Endothelial cell of umbilical vein (primary cell): Measurements from ENCODE around the gene ATP8B2. TPM values are rescaled to one million over a fixed set of nuclear protein-coding genes. Genes with fewer than 3 reads are reported as not detected.

ENCODE experiments used
- BruUV-seq: library from RNA; stranded (reverse); fragments of 400-500 nt; replicated peaks from 2 replicates; lab custom pipeline; 2021; lab: Mats Ljungman, UMichigan
- CTCF ChIA-PET: fragments of 300-600, 350-600 bp; sonication (Branson Sonifier 250); formaldehyde crosslinking; loops from one replicate; lab custom pipeline; 2021; ENCODE audit warnings: antibody characterized with exemption, inconsistent platforms; lab: Charles Lee
- POLR2A ChIA-PET: fragments of 300-600, 350-600 bp; sonication (Branson Sonifier 250); formaldehyde crosslinking; loops from one replicate; lab custom pipeline; 2021; ENCODE audit warnings: antibody characterized with exemption, inconsistent platforms; lab: Charles Lee
- DNase-seq: peaks from one replicate; pipeline ENCODE4 v3.0.0-alpha.2; 2011; ENCODE audit warnings: low read depth, low spot score
- FAIRE-seq: peaks from 2 replicates; lab custom pipeline; 2011; peaks lifted over from hg19 to GRCh38; lab: Jason Lieb, UNC
- H2AFZ ChIP-seq: 2 replicates; pipeline ENCODE4 v1.6.0; 2012; ENCODE audit warnings: low read depth, low read length, control low read depth, inconsistent platforms
- H3K27ac ChIP-seq: 2 replicates; pipeline ENCODE4 v1.5.1; 2011; ENCODE audit warnings: low read depth, mild to moderate bottlenecking, control low read depth, low read length, moderate library complexity; ENCODE audit not compliant: insufficient read depth
- H3K27me3 ChIP-seq, 2 experiments: 2 replicates each; pipeline versions ENCODE4 v1.6.0 to v1.6.1; 2011; ENCODE audit warnings: low read length in 2 of 2, mixed read lengths in 1 of 2; ENCODE audit not compliant: control insufficient read depth in 2 of 2, insufficient read depth in 2 of 2
- H3K36me3 ChIP-seq, 2 experiments: 2 replicates in 1 of 2; 3 replicates in 1 of 2; pipeline ENCODE4 v1.5.1; 2011; ENCODE audit warnings: low read length in 2 of 2, mild to moderate bottlenecking in 1 of 2, moderate library complexity in 1 of 2; ENCODE audit not compliant: control insufficient read depth in 2 of 2, insufficient read depth in 2 of 2; ENCODE audit errors: extremely low read depth in 1 of 2
- H3K4me1 ChIP-seq: 3 replicates; pipeline ENCODE4 v1.5.1; 2011; ENCODE audit warnings: mild to moderate bottlenecking, low read length; ENCODE audit not compliant: control insufficient read depth, insufficient read depth; ENCODE audit errors: extremely low read depth
- H3K4me2 ChIP-seq: 2 replicates; pipeline ENCODE4 v1.6.1; 2011; ENCODE audit warnings: low read length, control low read depth, mixed read lengths; ENCODE audit not compliant: insufficient read depth
- H3K4me3 ChIP-seq, 3 experiments: fragments of 200-600 bp in 1 of 3; sonication (generic), shearing (Covaris generic) in 1 of 3; replicated peaks in 1 of 3; 2 replicates each; pipeline ENCODE4 v1.5.1; 2011 to 2016; ENCODE audit warnings: control low read depth in 3 of 3, low read length in 3 of 3, mild to moderate bottlenecking in 2 of 3, inconsistent platforms in 1 of 3, low read depth in 1 of 3, moderate library complexity in 1 of 3; ENCODE audit not compliant: insufficient read depth in 1 of 3
- H3K79me2 ChIP-seq: 2 replicates; pipeline ENCODE4 v1.6.0; 2012; ENCODE audit warnings: low read length, inconsistent platforms; ENCODE audit not compliant: control insufficient read depth, insufficient read depth
- H3K9ac ChIP-seq: replicated peaks from 2 replicates; pipeline ENCODE3; 2011; ENCODE audit warnings: low read length, control low read depth; ENCODE audit not compliant: insufficient read depth; ENCODE audit errors: extremely low read depth
- H3K9me1 ChIP-seq: replicated peaks from 3 replicates; pipeline ENCODE4 v1.6.0; 2011; ENCODE audit warnings: mild to moderate bottlenecking, low read length; ENCODE audit not compliant: control insufficient read depth, insufficient read depth; ENCODE audit errors: extremely low read depth
- H3K9me3 ChIP-seq: replicated peaks from 2 replicates; pipeline ENCODE4 v1.5.1; 2012; ENCODE audit warnings: low read length, inconsistent platforms; ENCODE audit not compliant: control insufficient read depth, insufficient read depth
- H4K20me1 ChIP-seq: replicated peaks from 2 replicates; pipeline ENCODE3; 2011; ENCODE audit warnings: mild to moderate bottlenecking, low read length; ENCODE audit not compliant: control insufficient read depth, insufficient read depth; ENCODE audit errors: extremely low read depth
- GATA2 ChIP-seq: IDR thresholded peaks from 2 replicates; pipeline ENCODE4 v1.7.0; 2011; ENCODE audit warnings: low read depth, mild to moderate bottlenecking, moderate library complexity, mixed read lengths, low read length; ENCODE audit not compliant: insufficient read length, insufficient read depth
- dilution Hi-C: fragments of 300-500 bp; cut with MboI; formaldehyde crosslinking; loops from one replicate; pipeline ENCODE4 v1.15.0; 2019; ENCODE audit warnings: low sequenced_read_pairs; ENCODE audit not compliant: extremely low pct_ligation_motif_present
- intact Hi-C: fragments of 100-400 bp; cut with micrococcal nuclease; formaldehyde crosslinking; loops from one replicate; pipeline ENCODE4 v1.10.0; 2022
- polyA plus RNA-seq, 4 experiments: library from polyadenylated mRNA; depleted of rRNA in 3 of 4; stranded (reverse) in 3 of 4; unstranded in 1 of 4; fragments of >200 nt; gene quantifications; 2 replicates each; pipeline versions ENCODE4 v1.2.1 to v1.2.3, GENCODE V29; 2011 to 2012; ENCODE audit warnings: missing spikeins in 1 of 4
- total RNA-seq: library from RNA; stranded (reverse); gene quantifications from 2 replicates; pipeline ENCODE4 v1.2.3, GENCODE V29; 2021
- TF ChIP-seq, protein P1 (sequence below), 2 donors: IDR thresholded peaks; 1 replicate in 1 of 2; 2 replicates in 1 of 2; pipeline ENCODE4 v1.5.1; 2011; ENCODE audit warnings: low read length in 2 of 2, mild to moderate bottlenecking in 2 of 2, moderate library complexity in 2 of 2, control low read depth in 1 of 2, inconsistent platforms in 1 of 2, low read depth in 1 of 2; ENCODE audit not compliant: insufficient read depth in 1 of 2; ENCODE audit errors: extremely low read depth in 1 of 2

ATP8B2 gene
- total and polyA plus RNA-seq, 2 donors (not counting 3 experiments of a cell fraction or from before 2014, with no cell fraction given): 64.7 to 72.8 TPM

DNA sequence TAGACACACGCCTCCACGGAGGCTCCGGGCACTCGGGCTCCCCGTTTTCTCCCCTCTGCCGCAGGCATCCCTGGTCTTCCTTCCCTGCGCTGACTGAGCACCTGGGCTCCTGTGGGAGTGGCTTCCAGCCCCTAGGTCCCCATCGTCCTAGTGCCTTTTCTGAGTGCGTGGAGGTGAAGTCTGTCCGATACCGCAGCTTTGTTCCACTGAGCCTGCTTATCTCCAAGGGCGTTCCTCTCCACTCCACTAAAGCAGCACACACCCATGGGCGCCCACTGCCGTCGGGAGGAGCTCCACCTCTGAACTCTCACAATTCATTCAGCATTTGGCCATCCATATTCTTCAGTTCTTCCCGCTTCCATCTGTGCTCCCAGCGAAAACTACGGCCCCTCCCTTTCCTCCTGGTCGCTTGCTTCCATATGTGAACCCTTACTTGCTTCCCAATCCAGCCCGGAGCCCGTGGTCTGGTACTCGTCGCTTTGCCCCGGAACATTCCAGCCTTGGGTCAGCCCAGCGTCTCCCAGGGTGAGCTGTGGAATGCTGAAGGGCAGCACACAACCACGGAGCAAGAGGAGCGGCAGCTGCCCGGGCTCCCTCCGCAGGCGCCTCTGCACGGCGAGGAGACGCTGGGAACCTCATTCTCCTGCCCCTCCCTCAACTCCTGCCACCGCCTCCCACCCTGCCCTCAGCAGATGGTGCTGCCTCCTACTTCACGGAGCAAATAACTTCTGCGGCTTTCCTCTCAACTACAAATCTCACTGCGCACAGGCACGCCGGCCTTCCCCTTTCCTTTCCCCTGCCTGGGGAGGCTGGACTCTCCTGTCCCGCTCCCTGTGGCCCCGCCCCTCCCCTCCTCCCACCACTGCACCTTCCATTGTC lies 27.5 kb downstream of the ATP8B2 start:
- CTCF ChIA-PET: interaction anchor here (0.6 to 5.4 kb wide), 13 partner anchors 9 to 194 kb away, joined by 3 to 35 read pairs (median 4); no protein-coding TSS in a partner anchor
- dilution Hi-C loops (no loop called here), intact Hi-C loops (loop anchor here (1.0 kb wide), 3 partner anchors 27 to 193 kb away; partner anchors contain the start of gene IL6R)
- BruUV-seq: no TSS peak
- Histone ChIP-seq H3K79me2 (no peaks in the 10 kb centered on the region), H3K9ac (no peak overlapping the region), H2AFZ (peak overlapping the region; percentile 88), H3K9me1 (no peaks in the 10 kb centered on the region), H3K4me1 (peaks cover 14% of the 10 kb centered on the region), H3K4me3 (peak overlapping the region in 2 of 3 experiments; percentile 19 to 46), H3K27ac (no peak overlapping the region), H3K27me3 (no peaks in the 10 kb centered on the region), H4K20me1 (no peaks in the 10 kb centered on the region), H3K9me3 (no peaks in the 10 kb centered on the region), H3K36me3 (peaks cover 2 to 15% of the 10 kb centered on the region in 2 experiments), H3K4me2 (peak overlapping the region; percentile 55)
- POLR2A ChIA-PET: no interaction called here
- TF ChIP-seq GATA2: no peak
- TF ChIP-seq, protein P1, sequence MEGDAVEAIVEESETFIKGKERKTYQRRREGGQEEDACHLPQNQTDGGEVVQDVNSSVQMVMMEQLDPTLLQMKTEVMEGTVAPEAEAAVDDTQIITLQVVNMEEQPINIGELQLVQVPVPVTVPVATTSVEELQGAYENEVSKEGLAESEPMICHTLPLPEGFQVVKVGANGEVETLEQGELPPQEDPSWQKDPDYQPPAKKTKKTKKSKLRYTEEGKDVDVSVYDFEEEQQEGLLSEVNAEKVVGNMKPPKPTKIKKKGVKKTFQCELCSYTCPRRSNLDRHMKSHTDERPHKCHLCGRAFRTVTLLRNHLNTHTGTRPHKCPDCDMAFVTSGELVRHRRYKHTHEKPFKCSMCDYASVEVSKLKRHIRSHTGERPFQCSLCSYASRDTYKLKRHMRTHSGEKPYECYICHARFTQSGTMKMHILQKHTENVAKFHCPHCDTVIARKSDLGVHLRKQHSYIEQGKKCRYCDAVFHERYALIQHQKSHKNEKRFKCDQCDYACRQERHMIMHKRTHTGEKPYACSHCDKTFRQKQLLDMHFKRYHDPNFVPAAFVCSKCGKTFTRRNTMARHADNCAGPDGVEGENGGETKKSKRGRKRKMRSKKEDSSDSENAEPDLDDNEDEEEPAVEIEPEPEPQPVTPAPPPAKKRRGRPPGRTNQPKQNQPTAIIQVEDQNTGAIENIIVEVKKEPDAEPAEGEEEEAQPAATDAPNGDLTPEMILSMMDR (IDR thresholded peaks at IDR 0.05; ENCODE audit: extremely low read depth in 1 of 2, insufficient read depth in 1 of 2, low read depth in 1 of 2, low read length in 2 of 2): peak in 1 of 2 donors; percentile 1
- DNase-seq (peak; percentile 56), FAIRE-seq (peak; percentile 80)
